OCI-LY1 (cell line): Measurements from ENCODE around the gene RAB42.

ENCODE experiments used
- CTCF ChIP-seq: fragments of 200-600 bp; sonication (generic), shearing (Covaris generic); IDR thresholded peaks from 2 replicates; pipeline ENCODE4 v1.5.1; 2017; ENCODE audit warnings: mild to moderate bottlenecking, antibody characterized with exemption, low read length, moderate library complexity, mixed read lengths
- EZH2 ChIP-seq: fragments of 200-600 bp; sonication (generic), shearing (Covaris generic); IDR thresholded peaks from 2 replicates; pipeline ENCODE4 v1.8.0; 2017; ENCODE audit warnings: borderline replicate concordance, mixed run types, mild to moderate bottlenecking, antibody characterized with exemption, low read length, moderate library complexity, mixed read lengths

- no peak for TF ChIP-seq CTCF
- TF ChIP-seq EZH2, result no peak
Observed at GRCh38 chr1:28565726-28566125, 26.3 kb upstream of the RAB42 start.
